Pancreas (tissue), 10 donors: ENCODE measurements around the gene KDM4B. TPM values are rescaled to one million over a fixed set of nuclear protein-coding genes. Genes with fewer than 3 reads are reported as not detected.

ENCODE experiments used
- ATAC-seq, 4 donors: fragments of 200-7000 bp; cut with Tn5 transposase; one replicate each; pipeline versions ENCODE4 v1.8.0 to v1.9.1; 2020; ENCODE audit warnings: mild to moderate bottlenecking in 4 of 4, moderate library complexity in 4 of 4
- DNase-seq, 6 donors: peaks; one replicate each; pipeline ENCODE4 v3.0.0-alpha.2; 2020
- FAIRE-seq: peaks from 2 replicates; lab custom pipeline; 2012; peaks lifted over from hg19 to GRCh38; lab: Jason Lieb, UNC
- H3K27ac ChIP-seq, 4 donors: fragments of 200-600 bp; sonication (generic); 1 replicate in 3 of 4; 2 replicates in 1 of 4; pipeline versions ENCODE4 v1.5.0 to v1.8.0; 2020
- H3K27me3 ChIP-seq, 4 donors: fragments of 200-600 bp; one replicate each; pipeline ENCODE4 v1.8.0; 2021
- H3K36me3 ChIP-seq, 3 donors: fragments of 200-600 bp; sonication (generic) in 1 of 3; one replicate each; pipeline versions ENCODE4 v1.5.0 to v1.8.0; 2020 to 2021
- H3K4me1 ChIP-seq, 3 donors: fragments of 200-600 bp; one replicate each; pipeline ENCODE4 v1.8.0; 2021
- H3K4me3 ChIP-seq, 4 donors: fragments of 200-600 bp; sonication (generic) in 2 of 4; one replicate each; pipeline versions ENCODE4 v1.5.0 to v1.8.0; 2020 to 2021
- H3K9me3 ChIP-seq, 4 donors: fragments of 200-600 bp; one replicate each; pipeline ENCODE4 v1.8.0; 2021
- WGBS, 2 donors: extraction: QIAGEN DNeasy Blood & Tissue Kit; methylation state at CpG; one replicate each; pipeline ENCODE4 v1.1.7; 2013; 5-methylcytosine and 5-hydroxymethylcytosine counted together
- intact Hi-C, 3 donors: fragments of 100-400 bp; cut with DNase I; formaldehyde crosslinking; loops; one replicate each; pipeline versions ENCODE4 v1.11.1 to v1.14.2; 2022
- polyA plus RNA-seq, 2 donors: library from polyadenylated mRNA; stranded (reverse); fragments of 200-250 nt; gene quantifications; one replicate each; pipeline ENCODE4 v1.2.3, GENCODE V29; 2013
- total RNA-seq, 6 donors: library from RNA; stranded (reverse); fragmentation: NEBNext Ultra II Directional in 4 of 6; extraction: Animal tissue kit (Norgen Biotek cat#: 25700) in 4 of 6; gene quantifications; one replicate each; pipeline versions ENCODE4 v1.2.1 to v1.2.4, GENCODE V29; 2021 to 2023
- TF ChIP-seq, protein P1 (sequence below), 4 donors: fragments of 200-600 bp; sonication (generic) in 3 of 4; IDR thresholded peaks; one replicate each; pipeline versions ENCODE4 v1.5.0 to v1.8.0; 2021; ENCODE audit warnings: antibody characterized with exemption in 4 of 4
- donor health status: healthy with polysubstance abuse.
- donor health status: DM: no; HTN: no; CAD: no; lungs with moderate emphysema.
- donor health status: DM: no; HTN: no; CAD: no.
- donor health status: control.
- donor health status: control.
- donor health status: Bipolar disorder and iron deficiency.
- donor health status: DM: yes; HTN: yes; CAD: no.
- donor health status: DM: no; HTN: no; CAD: no.
- donor health status: DM: no; HTN: no; CAD: no.
- donor health status: DM: yes; HTN: yes; CAD: no.

The KDM4B gene
- total and polyA plus RNA-seq, 8 donors: 13.8 to 24.0 (median 18.5) TPM

DNA sequence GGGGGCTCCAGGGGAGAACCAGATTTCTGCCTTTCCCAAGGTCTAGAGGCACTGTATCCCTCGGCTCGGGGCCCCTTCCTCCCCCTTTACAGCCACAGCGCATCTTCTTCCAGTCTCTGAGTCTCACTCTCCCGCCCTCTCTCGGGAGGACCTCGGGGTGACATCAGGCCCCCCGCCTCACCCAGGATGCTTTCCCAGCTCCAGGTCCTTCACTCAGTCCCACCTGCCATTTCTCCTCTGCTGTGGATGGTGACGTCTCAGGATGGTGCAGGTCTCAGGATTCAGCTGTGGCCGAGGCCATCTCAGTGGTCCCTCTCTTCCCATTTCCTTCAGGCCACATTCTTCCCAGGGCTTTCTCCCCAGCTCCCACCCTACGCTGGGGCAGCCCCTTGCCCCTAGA lies 13.6 kb upstream of the KDM4B start:
- no peaks in the 10 kb centered on the region for H3K4me1 ChIP-seq
- ATAC-seq: no peak
- H3K36me3 ChIP-seq: no peaks in the 10 kb centered on the region
- intact Hi-C loops: no loop called here
- no peak for FAIRE-seq
- no peaks in the 10 kb centered on the region for H3K9me3 ChIP-seq
- WGBS, 2 donors: 95 to 98% methylated on average over 4 to 10 of the region's 10 CpGs
- H3K27me3 ChIP-seq: no peaks in the 10 kb centered on the region
- DNase-seq: no peak
- no peak overlapping the region for H3K27ac ChIP-seq
- TF ChIP-seq, protein P1, sequence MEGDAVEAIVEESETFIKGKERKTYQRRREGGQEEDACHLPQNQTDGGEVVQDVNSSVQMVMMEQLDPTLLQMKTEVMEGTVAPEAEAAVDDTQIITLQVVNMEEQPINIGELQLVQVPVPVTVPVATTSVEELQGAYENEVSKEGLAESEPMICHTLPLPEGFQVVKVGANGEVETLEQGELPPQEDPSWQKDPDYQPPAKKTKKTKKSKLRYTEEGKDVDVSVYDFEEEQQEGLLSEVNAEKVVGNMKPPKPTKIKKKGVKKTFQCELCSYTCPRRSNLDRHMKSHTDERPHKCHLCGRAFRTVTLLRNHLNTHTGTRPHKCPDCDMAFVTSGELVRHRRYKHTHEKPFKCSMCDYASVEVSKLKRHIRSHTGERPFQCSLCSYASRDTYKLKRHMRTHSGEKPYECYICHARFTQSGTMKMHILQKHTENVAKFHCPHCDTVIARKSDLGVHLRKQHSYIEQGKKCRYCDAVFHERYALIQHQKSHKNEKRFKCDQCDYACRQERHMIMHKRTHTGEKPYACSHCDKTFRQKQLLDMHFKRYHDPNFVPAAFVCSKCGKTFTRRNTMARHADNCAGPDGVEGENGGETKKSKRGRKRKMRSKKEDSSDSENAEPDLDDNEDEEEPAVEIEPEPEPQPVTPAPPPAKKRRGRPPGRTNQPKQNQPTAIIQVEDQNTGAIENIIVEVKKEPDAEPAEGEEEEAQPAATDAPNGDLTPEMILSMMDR (IDR thresholded peaks at IDR 0.05): no peak
- H3K4me3 ChIP-seq: no peak overlapping the region

DNA sequence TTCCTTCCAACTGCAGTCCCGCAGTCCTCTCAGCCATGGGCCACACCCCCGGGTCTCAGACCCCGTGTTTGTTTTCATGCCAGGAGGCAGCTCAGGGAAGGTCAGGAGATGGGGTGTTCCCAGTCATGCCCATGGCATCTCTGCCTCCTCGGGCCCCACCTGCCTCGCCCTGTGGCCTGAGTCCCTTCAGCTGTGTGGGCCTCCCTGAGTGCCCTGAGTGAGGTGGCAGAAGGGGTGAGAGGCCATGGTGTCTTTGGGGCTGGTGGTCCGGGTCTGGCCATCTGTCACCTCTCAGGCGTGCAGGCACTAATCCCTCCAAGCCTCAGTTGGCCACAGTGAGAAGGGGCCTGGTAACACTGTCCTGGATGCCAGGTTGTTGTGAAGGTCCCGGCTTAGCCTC lies 10.9 kb upstream of the KDM4B start:
- TF ChIP-seq, protein P1 (IDR thresholded peaks at IDR 0.05): no peak

DNA sequence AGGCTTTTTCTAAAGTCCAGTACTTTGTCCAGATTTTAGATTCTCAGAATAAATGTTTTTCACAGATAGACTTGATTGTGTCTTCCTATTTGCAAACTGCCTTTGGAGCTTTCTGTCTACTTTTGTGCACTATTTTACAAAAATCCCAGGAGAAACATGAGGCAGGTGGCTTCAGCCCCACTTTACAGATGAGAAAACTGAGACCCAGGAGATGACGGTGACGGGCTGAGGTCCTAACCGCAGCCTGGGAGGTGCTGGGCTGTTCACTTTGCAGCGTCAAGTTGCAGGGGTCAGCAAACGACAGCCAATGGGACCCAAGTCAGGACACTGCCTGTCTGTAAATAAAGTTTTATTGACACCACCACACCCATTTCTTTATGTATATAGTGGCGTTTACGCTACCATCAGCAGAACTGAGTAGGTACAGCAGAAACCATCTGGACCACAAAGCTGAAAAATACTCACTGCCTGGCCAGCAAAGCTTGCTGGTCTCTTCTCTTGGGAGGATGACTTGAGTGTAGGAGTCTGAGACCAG lies 6.8 kb upstream of the KDM4B start:
- TF ChIP-seq, protein P1 (IDR thresholded peaks at IDR 0.05): no peak
- DNase-seq (no peak), FAIRE-seq (no peak), ATAC-seq (no peak)
- Histone ChIP-seq H3K36me3 (no peaks in the 10 kb centered on the region), H3K9me3 (no peaks in the 10 kb centered on the region), H3K27ac (no peak overlapping the region), H3K4me1 (no peaks in the 10 kb centered on the region), H3K4me3 (no peak overlapping the region), H3K27me3 (no peaks in the 10 kb centered on the region)
- intact Hi-C loops: no loop called here
- 94 to 97% methylated on average over 7 of the region's 7 CpGs for WGBS, 2 donors

More for the DNA sequence above, 10.9 kb upstream of the KDM4B start:
- no peak for ATAC-seq
- 92% methylated on average over 8 of the region's 8 CpGs for WGBS, 2 donors
- intact Hi-C loops: no loop called here
- Histone ChIP-seq H3K27me3 (no peaks in the 10 kb centered on the region), H3K36me3 (no peaks in the 10 kb centered on the region), H3K9me3 (no peaks in the 10 kb centered on the region), H3K4me1 (no peaks in the 10 kb centered on the region), H3K27ac (no peak overlapping the region), H3K4me3 (no peak overlapping the region)
- DNase-seq: no peak
- FAIRE-seq: no peak

DNA sequence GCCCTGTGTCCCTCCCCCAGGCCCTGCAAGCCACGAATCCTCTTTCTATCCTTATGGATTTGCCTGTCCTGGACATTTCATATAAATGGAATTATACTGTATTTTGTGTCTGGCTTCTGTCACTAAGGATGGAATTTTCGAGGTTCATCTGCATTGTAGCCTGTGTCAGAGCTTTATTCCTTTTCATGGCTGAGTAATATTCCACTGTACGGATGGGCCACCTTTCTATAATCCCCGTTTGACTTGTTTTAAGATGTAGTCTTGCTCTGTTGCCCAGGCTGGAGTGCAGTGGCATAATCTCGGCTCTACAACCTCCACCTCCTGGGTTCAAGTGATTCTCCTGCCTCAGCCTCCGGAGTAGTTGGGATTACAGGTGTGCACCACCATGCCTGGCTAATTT lies 3.9 kb upstream of the KDM4B start:
- no peaks in the 10 kb centered on the region for H3K27me3 ChIP-seq
- TF ChIP-seq, protein P1 (IDR thresholded peaks at IDR 0.05): no peak
- no peaks in the 10 kb centered on the region for H3K9me3 ChIP-seq
- DNase-seq (no peak), ATAC-seq (no peak), FAIRE-seq (no peak)
- WGBS, 2 donors: 92 to 95% methylated on average over 6 of the region's 6 CpGs
- no peak overlapping the region for H3K27ac ChIP-seq
- intact Hi-C loops: no loop called here
- no peak overlapping the region for H3K4me3 ChIP-seq
- H3K36me3 ChIP-seq: no peaks in the 10 kb centered on the region
- H3K4me1 ChIP-seq: peaks cover 0 to 5% (median 0%) of the 10 kb centered on the region in 3 donors

DNA sequence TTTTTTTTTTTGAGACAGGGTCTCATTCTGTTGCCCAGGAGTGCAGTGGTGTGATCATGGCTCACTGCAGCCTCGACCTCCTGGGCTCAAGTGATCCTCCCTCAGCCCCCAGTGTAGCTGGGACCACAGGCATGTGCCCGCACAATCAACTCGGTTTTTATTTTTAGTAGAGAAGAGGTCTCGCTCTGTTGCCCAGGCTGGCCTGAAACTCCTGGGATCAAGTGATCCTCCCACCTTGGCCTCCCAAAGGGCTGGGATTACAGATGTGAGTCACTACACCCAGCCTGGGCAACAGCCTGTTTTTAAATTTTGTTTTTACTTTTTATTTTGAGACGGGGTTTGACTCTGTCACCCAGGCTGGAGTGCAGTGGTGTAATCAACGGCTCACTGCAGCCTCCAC lies 2.3 kb upstream of the KDM4B start:
- DNase-seq (no peak), ATAC-seq (no peak), FAIRE-seq (no peak)
- Histone ChIP-seq H3K27me3 (no peaks in the 10 kb centered on the region), H3K27ac (no peak overlapping the region), H3K9me3 (no peaks in the 10 kb centered on the region), H3K4me3 (no peak overlapping the region), H3K36me3 (no peaks in the 10 kb centered on the region), H3K4me1 (peaks cover 0 to 11% (median 3%) of the 10 kb centered on the region in 3 donors)
- TF ChIP-seq, protein P1 (IDR thresholded peaks at IDR 0.05): no peak
- intact Hi-C loops: no loop called here
- 82 to 93% methylated on average over 6 of the region's 6 CpGs for WGBS, 2 donors
